GM13976 (cell line): ENCODE measurements around the gene SUPT3H.

Experiments
- DNase-seq: peaks from one replicate; pipeline ENCODE4 v3.0.0; 2012; ENCODE audit warnings: low spot score
- in situ Hi-C: fragments of 300-500 bp; cut with MboI; formaldehyde crosslinking; loops from one replicate; pipeline ENCODE4 v1.12.0; 2022; ENCODE audit warnings: low sequenced_read_pairs, mixed read lengths, inconsistent platforms; ENCODE audit not compliant: unreplicated experiment
- TF ChIP-seq, protein P1 (sequence below): IDR thresholded peaks from 2 replicates; pipeline ENCODE4 v1.5.1; 2012; ENCODE audit warnings: borderline replicate concordance, mild to moderate bottlenecking; ENCODE audit not compliant: insufficient read depth; ENCODE audit errors: extremely low read depth, missing control alignments, control extremely low read depth

SUPT3H gene

GRCh38 chr6:45209762-45210161 lies 168.0 kb downstream of the SUPT3H start:
- DNase-seq = no peak
- in situ Hi-C loops = no loop called here
- TF ChIP-seq, protein P1, sequence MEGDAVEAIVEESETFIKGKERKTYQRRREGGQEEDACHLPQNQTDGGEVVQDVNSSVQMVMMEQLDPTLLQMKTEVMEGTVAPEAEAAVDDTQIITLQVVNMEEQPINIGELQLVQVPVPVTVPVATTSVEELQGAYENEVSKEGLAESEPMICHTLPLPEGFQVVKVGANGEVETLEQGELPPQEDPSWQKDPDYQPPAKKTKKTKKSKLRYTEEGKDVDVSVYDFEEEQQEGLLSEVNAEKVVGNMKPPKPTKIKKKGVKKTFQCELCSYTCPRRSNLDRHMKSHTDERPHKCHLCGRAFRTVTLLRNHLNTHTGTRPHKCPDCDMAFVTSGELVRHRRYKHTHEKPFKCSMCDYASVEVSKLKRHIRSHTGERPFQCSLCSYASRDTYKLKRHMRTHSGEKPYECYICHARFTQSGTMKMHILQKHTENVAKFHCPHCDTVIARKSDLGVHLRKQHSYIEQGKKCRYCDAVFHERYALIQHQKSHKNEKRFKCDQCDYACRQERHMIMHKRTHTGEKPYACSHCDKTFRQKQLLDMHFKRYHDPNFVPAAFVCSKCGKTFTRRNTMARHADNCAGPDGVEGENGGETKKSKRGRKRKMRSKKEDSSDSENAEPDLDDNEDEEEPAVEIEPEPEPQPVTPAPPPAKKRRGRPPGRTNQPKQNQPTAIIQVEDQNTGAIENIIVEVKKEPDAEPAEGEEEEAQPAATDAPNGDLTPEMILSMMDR = no peak

DNA sequence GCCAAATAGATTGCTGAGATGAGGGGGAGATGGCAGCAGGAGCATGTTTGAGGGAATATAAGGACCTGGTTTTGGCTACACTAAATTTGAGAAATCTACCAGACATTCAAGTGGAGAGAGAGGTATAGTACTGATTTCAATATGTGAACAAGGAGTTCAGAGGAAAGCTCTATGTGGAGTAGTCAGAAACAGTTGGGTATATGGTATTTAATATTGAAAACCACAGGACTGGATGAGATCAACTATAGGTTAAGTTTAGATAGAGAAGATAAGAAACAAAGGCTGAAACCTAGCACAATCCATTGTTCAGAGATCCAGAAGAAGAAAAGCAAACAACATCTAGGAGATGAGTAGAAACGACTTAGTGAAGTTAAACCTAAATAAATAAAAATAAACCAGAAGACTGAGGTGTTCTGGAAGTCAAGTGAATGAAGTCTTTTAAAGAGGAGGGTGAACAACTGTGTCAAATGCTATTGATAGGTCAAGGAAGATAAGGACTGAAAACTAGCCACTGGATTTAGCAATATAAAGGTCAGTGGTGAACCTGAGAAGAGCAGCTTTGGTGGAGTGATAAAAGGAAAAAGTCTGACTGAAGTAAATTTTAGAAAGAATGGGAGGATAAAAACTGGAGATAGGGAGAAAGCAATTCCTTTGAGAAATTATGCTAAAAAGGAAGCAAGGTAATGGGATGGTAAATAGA lies 170.8 kb downstream of the SUPT3H start:
- in situ Hi-C loops = no loop called here
- no peak for DNase-seq
- TF ChIP-seq, protein P1 = no peak

DNA sequence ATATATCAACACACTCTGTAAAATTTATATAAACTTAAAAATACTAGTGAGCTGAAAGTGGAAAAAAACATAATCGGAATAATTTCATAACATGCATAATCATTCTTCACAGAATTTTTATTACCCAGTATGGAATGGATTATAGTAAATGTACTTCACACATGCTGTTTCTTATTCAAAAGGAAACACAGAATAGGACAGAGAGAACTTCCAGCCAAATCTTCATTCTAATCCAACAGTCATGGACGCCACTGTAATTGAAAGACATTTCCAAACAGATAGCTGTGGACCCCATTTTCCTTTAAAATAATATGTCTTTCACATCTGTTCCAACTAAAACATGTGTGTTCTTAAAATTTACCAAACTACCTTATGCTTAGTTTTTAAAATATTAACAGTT lies 176.2 kb downstream of the SUPT3H start:
- in situ Hi-C loops = no loop called here
- TF ChIP-seq, protein P1 = no peak
- DNase-seq = no peak

- TF ChIP-seq, protein P1 = no peak
- in situ Hi-C loops = no loop called here
- no peak for DNase-seq
Observed at GRCh38 chr6:45200510-45200909, 177.2 kb downstream of the SUPT3H start.

DNA sequence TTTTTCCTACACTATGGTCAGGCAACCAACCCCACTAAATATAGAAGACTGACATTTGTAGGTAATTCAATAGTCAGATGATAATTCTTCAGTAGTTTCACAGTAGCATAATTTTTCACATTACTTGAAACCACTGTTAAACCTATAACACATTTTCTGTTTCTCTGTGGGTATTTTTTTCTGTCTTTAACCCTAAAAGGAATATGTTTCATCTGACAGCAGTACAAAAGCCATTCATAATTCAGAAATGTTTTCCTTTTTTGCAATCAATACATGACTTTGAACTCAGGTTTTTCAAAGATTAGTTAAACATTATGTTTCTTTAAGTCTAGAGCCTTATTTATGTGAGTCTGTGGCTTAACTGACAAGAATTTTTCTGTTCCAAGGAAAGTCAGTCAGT lies 178.2 kb downstream of the SUPT3H start:
- TF ChIP-seq, protein P1 = no peak
- no peak for DNase-seq
- in situ Hi-C loops = no loop called here

GRCh38 chr6:45196121-45196520 lies 181.6 kb downstream of the SUPT3H start:
- TF ChIP-seq, protein P1 = no peak
- in situ Hi-C loops = no loop called here
- DNase-seq = no peak
